NCI-H226 (cell line): ENCODE measurements around the gene MAML3.
A peak's percentile ranks its signal among the peaks of the same experiment; 100 is the strongest.

Source experiments
- DNase-seq: peaks from one replicate; pipeline ENCODE4 v3.0.0-alpha.2; 2015

Gene MAML3

DNA sequence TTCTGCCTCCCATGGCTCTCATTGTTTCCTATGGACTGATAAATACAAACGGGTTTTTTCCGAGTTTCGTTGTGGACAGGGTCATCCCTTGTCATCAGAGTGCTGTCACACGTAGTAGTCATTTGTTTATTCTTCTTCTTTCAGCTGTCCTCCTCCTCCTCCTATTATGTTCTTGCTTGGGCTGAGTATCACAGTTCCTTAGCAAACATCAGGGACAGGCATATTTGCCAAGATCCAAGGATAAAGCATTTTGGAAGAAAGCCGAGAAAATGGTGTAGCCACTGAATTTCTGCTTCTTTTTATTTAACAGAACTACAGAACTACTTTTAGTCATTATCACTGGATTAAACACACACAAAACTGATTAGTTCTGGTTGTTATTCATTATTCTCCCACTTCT, 167.9 kb downstream of the MAML3 start:
- no peak for DNase-seq

DNA sequence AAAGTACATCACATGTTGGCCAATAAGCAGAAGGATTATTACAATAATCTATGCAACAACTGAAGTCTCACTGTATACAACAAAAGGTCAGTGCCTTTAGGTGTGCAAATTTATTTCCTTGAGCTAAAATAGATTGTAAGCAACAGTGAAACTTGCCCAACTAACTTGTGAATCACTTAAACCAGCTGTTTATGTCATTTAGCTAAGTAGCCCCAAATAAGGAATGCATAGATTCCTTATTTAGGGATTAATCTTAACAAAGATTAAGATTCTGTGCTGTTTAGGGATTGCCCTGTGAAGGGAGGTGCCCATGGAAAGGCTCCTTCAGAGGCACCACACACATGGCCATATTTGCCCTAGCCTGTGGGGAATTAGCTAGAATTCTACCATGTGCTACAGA, 168.6 kb downstream of the MAML3 start:
- no peak for DNase-seq

DNA sequence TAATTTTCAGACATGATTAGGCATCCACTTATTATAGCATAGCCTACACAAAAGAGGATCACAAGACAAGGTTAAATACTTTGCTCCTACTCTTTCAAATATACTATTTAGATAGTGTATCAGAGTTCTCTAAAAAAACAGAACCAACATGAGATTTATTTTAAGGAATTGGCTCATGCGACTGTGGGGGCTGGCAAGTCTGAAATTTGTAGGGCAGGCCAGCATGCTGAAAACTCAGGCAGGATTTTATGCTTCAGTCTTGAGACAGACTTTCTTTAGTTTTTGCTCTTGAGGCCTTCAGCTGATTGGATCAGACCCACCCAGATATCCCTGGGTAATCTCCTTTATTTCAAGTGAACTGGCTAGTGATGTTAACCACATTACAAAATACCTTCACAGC, 169.5 kb downstream of the MAML3 start:
- DNase-seq = no peak

DNA sequence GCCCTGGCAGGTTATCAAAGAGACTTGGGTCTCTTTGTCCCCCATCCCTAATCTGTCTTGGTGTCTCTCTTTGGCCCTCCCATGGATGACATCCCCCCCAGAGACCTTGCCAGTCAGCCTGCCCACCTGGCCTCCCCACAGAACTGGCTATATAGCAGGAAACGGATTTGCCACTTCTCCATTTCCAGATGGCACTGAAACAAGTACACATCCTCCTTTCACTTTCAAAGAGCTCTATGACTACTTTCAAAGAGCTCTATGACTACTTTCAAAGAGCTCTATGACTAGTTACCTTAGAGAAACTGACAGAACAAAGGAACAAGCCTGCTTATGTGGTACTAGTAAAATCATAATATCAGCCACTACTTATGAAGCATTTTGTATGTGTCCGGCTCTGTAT, 175.3 kb downstream of the MAML3 start:
- no peak for DNase-seq

DNA sequence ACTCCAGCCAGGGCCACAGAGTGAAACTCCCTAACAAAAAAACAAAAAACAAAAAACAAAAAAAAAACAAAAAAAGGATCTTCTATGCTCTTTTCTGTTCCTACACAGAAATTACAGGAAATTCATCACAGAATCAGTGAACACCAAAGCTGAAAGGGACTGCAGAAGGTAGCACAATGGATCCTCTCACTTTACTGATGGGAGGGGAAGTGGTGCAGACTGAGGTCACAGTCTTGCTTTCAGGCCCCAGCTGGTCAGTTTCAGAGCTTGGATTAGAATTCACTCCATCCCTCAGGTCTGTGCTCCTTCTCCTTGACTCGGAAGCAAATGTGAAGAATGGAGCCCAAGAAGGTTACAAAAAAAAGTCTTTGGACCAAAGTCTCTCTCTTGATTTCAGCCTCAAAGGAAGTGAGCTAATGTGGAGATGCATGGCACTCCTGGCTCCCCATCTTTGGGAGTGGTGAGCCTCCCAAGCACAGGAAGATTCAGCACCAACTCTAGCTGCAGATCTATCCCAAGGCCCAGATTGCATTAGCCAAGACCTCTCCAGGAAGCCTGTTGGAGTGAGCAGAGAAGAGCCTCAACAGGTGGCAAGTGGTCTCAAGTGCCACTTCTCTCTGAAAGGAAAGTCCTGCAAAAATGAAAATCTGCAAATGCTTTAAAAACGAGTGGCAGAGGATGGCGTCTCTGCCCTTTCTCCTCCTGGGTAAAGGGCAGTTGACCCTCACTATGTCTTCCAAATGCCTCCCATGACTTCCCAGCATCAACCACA, 176.0 kb downstream of the MAML3 start:
- DNase-seq = no peak

DNA sequence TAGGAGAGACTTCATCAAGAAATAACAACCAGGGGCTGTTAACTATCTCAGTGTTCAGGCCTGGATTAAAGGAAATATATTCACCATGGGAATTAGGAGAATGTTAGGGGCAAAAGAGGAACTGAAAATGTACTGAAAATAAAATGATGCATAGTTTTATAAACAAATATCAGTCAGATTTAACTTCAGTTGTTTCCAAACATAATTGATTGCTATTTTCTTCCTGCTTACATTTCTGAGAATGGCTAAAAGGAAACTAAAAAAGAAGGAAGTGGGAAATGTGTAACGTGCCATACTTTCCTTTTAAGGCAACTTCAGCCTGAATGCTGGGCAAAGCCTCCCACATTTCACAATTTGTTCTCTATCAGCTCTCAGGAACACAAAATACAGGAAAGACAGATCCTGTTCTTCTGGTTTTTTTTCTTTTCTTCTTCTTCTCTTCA, 178.1 kb downstream of the MAML3 start:
- no peak for DNase-seq

DNA sequence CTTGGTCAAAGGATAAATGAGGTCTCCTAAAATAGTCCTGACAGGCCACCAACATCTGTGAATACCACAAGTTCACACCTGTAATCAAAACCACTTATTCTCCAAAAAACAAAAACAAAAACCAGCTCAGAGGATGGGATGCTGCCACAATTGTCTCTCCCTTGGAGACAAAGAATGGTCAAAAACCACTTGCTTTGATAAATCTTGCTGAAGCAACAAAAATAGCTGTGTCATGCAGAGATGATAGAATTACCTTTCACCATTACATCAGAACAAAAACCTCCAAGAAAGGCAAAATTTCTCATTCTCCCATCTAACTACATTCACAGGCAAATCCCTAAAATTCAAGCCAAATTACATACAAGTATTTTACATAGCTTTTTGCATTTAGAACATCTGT, 180.4 kb downstream of the MAML3 start:
- DNase-seq = no peak

DNA sequence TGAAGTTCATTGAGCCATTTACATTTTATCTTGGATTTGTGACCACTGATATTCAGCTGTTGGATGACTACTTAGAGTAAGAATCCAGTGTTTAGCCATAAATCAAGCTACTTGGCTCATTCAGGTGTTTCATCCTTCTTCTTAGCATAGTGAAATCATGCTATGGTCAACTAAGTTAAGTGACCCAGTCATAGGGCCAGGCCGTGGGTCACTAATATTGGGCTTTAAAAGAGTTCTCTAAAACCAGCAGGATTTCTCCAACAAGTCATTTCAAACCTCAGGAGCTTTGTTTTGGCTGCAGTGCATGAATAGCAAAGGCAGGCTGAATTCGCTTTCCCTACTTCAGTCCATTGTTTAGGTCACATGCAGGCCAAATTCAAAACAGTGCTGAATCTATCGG, 181.0 kb downstream of the MAML3 start:
- DNase-seq = peak; percentile 15

DNA sequence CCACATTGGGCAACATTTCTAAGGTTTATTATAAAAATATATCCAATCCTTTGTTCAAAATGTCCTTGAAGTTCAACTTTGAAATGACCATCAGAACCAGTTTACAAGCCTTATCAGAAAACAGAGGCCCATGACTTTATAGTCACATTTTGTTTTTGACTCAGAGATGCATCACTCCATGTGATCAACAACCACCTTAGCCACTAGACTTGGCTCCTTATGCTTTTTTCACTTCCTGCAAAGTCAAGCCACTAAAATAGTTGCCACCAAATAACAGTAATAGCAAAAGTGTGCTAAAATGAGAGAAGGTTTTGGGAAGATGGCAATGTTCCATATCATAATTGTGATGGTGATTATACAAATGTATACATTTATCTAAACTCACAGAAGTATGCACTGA, 181.7 kb downstream of the MAML3 start:
- no peak for DNase-seq

DNA sequence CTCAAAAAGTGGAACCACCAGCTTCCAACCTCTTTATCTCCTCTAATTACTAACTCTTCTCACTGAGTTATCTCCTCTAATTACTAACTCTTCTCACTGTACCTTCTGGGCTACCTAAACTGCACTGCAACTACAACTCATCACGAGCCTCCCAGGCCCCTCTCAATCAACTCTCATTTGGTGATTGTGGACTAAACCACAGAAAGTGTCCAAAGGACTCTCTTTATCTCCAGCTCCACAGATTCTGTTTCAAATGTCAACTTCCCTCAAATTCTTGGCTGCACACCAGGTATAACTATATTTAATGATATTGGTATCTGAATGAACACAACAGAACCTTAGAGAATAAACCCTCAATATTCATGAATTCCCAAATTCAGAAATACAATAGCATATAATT, 182.9 kb downstream of the MAML3 start:
- DNase-seq = no peak

DNA sequence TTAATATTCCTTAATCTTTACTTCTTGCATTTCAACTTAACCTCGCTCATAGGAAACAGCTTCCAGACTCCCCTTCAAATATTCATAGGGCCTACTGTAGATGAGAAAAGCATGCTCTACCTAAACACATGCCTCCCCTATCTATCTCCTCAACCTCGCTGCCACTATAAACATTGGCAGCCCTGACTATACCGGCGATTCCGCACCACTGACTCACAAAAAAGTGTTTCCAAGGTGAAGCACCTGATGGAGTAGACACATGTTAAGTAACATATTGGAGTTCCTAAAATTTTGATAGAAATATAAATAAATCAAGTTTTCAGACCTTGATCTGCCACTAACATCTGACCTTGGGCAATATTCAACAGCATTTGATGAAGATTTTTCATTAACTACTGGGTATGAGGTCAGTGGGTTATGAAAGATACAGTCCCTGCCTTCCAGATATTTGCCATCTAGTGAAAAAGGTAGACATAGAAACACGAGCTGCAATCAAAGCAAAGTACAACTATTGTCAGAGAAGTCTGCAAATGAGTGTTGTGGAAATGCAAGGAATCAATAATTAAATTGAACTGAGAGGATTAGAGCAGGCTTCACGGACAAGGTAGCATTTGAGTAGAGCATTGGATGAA, 184.2 kb downstream of the MAML3 start:
- no peak for DNase-seq

DNA sequence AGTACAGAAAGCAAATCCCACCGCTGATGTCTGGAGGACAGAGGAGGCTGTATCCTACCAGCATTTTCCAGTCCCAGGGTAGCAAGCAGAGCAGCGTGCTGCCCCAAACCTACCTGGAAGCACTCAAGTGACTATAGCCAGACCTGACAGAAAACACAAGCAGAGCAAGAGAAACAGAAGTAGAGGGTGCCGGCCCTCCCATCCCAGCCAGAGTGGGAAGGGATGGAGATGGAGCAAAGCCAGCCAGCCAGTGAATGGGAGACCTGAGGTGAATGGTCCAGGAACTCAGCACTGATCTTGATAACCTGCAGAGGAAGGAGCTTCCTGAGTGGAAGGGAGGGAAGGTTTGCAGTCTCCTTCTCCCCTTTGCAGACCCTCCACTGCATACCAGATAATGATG, 185.2 kb downstream of the MAML3 start:
- DNase-seq = no peak

DNA sequence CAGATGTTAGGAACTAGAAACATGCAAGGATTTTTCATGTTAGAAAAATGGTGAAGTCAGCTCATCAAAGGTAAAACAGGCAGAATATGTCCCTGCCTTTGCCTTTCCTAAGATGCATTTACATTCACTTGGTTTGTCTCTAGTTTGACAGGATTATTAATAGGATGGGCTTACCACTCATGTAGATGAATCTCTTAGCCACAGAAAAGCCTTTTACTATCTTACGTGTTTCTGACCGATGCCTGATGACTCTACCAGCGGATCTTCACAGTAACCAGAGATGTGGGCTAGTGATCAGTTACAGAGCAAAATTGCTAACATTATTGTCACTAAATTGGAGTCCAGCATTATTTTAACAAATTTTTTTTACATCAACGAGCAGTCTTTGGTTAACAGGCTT, 187.6 kb downstream of the MAML3 start:
- DNase-seq = no peak

DNA sequence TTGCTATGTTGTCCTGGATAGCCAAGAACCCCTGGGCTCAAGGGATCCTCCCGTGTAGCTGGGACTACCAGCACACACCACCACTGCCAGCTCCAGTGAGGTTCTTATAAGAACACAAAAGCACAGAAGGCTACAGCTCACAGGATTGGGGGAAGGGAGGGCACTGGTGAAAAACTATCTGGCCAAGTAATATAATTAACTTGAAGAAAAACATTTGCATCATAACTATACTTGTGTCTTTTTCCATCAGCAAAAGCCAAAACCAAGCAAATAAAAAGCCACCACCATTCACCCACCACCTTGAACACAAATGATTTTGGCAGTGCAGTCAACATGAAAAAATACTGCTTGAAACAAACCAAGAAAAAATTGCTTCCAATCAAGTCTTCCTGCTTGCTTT, 188.2 kb downstream of the MAML3 start:
- no peak for DNase-seq

DNA sequence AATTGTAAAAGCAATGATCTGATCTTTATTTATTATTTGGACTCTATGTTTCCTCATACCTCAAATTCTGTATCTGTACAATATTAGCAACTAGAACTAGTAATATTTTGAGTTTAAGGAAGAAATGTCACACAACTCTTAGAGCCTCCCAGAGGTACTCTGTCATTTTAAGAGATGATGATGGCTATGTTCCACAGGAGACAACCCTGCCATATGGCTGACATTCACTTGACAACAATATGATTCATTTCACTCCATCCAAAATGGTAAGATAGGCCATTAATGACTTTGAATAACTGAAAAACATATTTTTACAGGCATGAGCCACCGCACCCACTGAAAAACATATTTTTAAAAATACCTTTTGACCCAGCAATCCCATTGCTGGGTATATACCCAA, 190.3 kb downstream of the MAML3 start:
- no peak for DNase-seq

DNA sequence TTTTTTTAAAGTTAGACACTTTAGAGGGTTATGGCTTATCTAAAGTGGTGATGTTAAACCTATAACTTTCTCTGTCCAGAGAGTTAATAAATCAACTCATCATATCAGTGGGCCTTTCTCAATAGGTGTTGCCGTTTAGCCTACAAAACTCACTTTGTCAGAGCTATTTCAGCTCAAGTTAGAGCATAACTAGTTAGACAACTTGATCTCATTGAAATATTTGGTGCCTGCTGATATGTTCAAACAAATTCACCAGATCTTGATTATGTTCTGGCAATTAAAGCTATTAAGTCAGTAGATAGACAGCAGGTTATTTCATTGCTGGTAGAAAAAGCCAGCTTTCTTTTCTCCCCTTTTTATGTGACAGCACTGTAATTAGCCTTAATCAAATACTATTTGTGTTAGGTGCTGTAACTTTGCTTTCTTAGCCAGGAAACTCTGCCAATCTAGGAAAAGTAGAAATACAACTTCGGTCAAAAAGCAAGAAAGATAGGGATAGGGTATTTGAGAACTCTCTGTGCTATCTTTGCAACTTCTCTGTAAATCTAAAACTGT, 191.8 kb downstream of the MAML3 start:
- DNase-seq = no peak

DNA sequence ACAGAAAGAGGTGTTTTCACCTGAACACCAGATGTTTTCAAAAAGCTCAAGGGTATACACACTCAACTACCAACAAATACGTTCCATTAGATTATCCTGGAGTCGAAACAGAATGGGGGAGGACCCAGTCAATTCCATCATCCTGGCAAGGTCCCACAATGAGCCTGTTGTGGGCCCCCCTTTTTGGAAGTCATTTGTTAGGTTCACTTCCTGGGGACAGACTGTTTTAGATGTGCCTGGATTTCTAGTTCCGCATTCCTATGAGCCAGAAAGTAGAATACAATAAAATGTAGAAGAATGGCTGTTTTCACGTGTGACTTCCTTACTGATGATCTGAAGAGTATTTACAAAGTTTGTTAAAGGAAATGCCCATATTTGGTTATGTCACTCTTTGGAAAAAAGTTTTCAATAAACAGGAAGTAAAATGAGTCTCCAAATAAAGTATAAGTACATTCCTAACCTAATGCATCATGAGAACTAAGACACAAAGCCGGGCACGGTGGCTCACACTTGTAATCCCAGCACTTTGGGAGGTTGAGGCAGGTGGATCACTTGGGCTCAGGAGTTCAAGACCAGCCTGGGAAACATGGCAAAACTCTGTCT, 192.5 kb downstream of the MAML3 start:
- no peak for DNase-seq

DNA sequence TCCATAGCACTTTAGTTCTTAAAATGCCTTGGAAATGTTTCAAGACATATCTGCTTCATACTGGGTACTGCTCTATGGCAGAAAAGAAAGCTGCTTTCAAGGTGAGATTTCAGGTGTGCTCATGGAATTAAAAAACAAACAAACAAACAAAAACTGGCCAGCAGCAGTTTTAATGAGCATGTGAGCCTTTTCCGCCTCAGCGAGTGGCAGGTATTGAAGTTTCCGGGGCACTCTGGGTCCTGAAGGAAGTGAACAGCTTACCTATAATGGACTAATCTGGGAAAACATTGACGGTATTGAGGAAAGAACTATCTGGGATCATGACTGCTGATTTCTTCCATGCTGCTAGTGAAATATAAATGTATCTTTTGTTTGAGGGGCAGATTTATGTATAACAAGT, 194.6 kb downstream of the MAML3 start:
- DNase-seq = no peak

DNA sequence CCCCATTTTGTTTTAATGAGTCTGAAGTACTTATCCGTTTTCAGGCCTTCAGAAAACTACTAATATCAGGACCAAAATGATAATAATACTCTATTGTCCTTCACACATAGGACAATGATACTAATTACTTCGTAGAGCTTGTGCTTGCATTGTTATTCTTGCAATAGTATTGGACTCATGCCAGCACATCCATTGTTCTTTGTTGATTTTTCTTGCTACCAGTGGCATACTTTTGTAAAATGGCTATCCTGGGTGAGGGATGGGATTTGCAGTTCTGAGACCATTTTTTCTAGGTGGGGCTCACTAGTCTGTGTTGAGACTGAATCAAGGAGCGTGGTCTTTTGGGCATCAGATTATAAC, 195.3 kb downstream of the MAML3 start:
- DNase-seq = no peak

DNA sequence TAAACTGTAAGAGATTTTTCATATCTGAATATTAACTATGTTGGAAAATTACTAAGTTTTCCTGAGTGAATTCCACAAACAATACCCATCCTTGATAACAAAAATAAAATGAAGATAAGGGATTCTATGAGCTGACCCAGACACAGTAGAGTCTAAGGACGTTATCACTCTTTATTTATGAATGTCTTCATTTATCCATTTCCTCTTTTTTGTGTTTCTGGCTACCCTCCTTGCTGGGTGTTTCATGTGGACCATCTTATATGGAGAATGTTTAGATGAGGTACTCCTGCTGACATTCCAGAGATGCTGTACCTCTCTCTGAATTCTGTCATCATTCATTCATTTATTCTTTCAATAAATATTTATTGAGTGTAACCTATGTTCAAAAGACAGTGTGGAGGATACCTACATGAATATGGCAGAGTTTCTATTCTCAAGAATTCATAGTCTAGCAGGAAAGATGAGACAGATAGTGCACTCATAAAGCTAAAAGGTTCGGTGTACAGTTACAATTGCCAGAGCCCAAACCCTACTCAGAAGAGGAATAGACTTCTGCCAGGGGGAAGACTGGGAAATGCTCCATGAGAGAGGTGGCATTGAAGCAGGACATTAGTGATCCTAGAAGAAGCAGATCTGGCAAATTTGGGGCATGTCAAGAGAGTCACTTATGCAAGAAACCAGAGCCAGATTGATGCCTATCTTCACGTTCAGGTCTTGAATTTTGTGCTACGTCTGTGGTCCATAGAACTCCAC, 195.8 kb downstream of the MAML3 start:
- DNase-seq = no peak

DNA sequence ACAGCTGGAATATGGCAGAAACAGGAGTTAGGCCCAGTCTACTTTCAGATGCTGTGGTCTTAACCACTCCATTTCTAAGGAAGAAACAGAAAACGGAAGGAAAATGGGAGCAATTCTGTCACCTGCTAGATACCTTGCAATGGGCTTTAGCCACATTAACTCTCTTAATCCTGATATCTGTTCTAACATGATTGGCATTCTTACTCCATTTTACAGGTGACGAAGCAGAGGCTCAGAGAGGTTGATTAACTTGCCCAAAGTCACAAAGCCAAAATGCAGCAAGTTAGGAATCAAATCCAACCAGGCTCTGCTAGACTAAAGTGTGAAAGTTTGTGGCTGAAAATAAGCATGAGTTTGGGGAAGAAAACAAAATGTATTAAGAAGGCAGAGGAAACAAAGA, 196.9 kb downstream of the MAML3 start:
- DNase-seq = no peak

DNA sequence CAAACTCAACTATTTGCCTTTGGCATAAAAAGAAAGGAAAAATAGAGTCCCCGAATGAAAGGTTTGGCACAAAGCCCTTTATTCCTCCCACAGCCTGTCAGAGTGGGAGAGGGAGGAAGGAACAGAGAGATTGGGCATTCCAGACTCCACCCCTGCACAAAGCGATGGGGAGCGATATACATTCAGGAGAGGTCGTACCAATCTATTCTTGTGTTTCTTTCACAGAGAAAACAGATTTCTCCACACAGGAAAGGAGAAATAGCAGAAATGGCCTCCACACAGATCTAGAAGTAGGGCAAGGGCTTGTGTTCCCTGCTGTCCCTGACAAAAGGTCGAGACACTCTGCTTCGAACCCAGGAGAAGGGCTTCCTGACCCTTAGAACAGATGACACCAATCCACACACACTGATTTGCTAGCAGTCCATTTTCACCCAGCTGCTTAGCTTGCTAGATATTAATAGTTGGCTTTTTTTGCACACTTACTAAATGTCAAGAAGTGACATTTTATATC, 197.4 kb downstream of the MAML3 start:
- DNase-seq = no peak

DNA sequence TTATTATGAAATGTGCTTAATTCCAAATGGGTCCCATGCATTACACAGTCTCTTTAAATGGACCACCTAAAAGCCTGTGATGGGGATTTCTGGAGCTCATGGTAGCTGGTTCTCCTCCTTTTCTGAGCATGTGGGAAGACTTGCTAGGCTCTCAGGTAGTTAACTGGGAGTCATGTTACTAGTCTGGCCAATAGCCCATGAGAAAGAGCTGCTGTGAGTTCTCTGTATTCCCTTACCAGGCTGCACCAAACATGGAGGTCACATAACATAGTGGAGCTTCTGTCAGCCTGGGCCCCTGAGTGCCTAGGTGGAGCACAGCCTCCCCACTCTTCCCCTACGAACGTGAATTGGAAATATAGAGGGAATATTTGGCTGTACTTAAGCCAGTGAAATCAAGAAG, 198.4 kb downstream of the MAML3 start:
- no peak for DNase-seq
